AG09319 (cell line): ENCODE data around the gene G6PC1.

Experiments used
- DNase-seq: peaks from one replicate; pipeline ENCODE4 v3.0.0-alpha.2; 2010; ENCODE audit warnings: low read depth; ENCODE audit errors: extremely low read depth
- CTCF ChIP-seq: IDR thresholded peaks from 2 replicates; pipeline ENCODE4 v1.5.1; 2011; ENCODE audit warnings: low read depth, mild to moderate bottlenecking, inconsistent platforms, low read length, moderate library complexity

The G6PC1 gene

GRCh38 chr17:42928714-42929496 is 28.3 kb downstream of the G6PC1 start:
- TF ChIP-seq CTCF = peak; percentile 57
- peak; percentile 72 for DNase-seq

- DNase-seq = no peak
- no peak for TF ChIP-seq CTCF
Measured at GRCh38 chr17:42929497-42929844, 28.9 kb downstream of the G6PC1 start.

GRCh38 chr17:42937712-42938596 is 37.4 kb downstream of the G6PC1 start:
- peak; percentile 77 for TF ChIP-seq CTCF

GRCh38 chr17:42944211-42944610 is 43.6 kb downstream of the G6PC1 start:
- TF ChIP-seq CTCF = no peak
- no peak for DNase-seq

More at GRCh38 chr17:42937712-42938596, 37.4 kb downstream of the G6PC1 start:
- no peak for DNase-seq

- no peak for TF ChIP-seq CTCF
- DNase-seq = no peak
Measured at GRCh38 chr17:42946812-42947211, 46.2 kb downstream of the G6PC1 start.

GRCh38 chr17:42950044-42950783 is 49.6 kb downstream of the G6PC1 start:
- no peak for TF ChIP-seq CTCF
- DNase-seq = no peak
